ENCODE data around the gene LZTS3. TPM values are rescaled to one million over a fixed set of nuclear protein-coding genes. Genes with fewer than 3 reads are reported as not detected.
"Not testable (repeated sequence)": the region's sequence is repeated elsewhere in the genome, so short reads cannot be mapped to it uniquely, and the experiment has no call there.

The LZTS3 gene
- total RNA-seq, 1 experiment from 2014 or later = 4.5 TPM

DNA sequence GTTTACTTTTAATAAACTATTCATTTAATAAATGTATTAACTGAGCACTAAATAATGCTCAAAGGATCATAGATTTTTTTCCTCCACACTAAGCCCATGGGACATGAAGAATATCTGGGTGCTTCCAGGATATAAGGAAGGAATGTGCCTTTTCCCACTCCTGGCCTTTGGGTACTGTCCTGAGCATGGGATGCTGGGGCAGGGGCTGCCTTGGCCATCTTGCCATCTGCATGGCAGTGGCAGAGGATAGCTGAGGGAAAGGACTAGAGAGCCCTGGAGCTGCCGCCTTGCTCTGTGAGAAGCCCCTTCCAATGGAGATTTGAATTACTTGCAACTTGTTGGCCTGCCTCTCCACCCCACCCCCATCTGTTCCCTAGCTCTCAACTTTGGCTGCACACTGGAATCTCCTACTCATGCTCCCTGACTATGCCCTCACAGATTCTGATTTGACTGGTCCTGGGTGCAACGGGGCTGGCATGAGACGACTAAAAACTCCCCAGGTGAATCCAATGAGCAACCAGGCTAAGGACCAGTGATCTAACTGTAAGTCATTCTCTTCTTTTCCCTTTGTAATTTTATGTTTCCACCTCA lies 15.6 kb upstream of the LZTS3 start:
- Mint-ChIP-seq H3K36me3 (ENCODE audit: insufficient read depth, unreplicated experiment) (peaks cover 30% of the 10 kb centered on the region), H3K27ac (ENCODE audit: unreplicated experiment) (no peak overlapping the region), H3K9me3 (ENCODE audit: unreplicated experiment) (no peaks in the 10 kb centered on the region), H3K4me1 (ENCODE audit: low read depth, unreplicated experiment) (no peaks in the 10 kb centered on the region), H3K4me3 (ENCODE audit: unreplicated experiment) (no peak overlapping the region), H3K27me3 (ENCODE audit: insufficient read depth, unreplicated experiment) (no peaks in the 10 kb centered on the region)
- no peak overlapping the region for H3K4me3 ChIP-seq (ENCODE audit: low read depth, low read length)
- ChIA-PET POLR2A (no interaction called here), CTCF (no interaction called here)
- H3K27me3 ChIP-seq (replicated peaks; ENCODE audit: control insufficient read depth, insufficient read depth, low read length) = no peaks in the 10 kb centered on the region
- TF ChIP-seq, protein P1, sequence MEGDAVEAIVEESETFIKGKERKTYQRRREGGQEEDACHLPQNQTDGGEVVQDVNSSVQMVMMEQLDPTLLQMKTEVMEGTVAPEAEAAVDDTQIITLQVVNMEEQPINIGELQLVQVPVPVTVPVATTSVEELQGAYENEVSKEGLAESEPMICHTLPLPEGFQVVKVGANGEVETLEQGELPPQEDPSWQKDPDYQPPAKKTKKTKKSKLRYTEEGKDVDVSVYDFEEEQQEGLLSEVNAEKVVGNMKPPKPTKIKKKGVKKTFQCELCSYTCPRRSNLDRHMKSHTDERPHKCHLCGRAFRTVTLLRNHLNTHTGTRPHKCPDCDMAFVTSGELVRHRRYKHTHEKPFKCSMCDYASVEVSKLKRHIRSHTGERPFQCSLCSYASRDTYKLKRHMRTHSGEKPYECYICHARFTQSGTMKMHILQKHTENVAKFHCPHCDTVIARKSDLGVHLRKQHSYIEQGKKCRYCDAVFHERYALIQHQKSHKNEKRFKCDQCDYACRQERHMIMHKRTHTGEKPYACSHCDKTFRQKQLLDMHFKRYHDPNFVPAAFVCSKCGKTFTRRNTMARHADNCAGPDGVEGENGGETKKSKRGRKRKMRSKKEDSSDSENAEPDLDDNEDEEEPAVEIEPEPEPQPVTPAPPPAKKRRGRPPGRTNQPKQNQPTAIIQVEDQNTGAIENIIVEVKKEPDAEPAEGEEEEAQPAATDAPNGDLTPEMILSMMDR (IDR thresholded peaks at IDR 0.05; ENCODE audit: insufficient read depth in 1 of 2, low read depth in 1 of 2, low read length in 1 of 2, severe bottlenecking in 1 of 2, unreplicated experiment in 1 of 2) = no peak
- no peaks in the 10 kb centered on the region; the same call in 1 of the 2 replicates for H3K36me3 ChIP-seq (ENCODE audit: control insufficient read depth, insufficient read depth, low read length)
- intact Hi-C loops (cut with micrococcal nuclease; ENCODE audit: unreplicated experiment) = no loop called here
- DNase-seq = no peak
- H3K9me3 ChIP-seq = no peaks in the 10 kb centered on the region
- BruUV-seq (replicated peaks) = TSS peak; percentile 16
- H3K4me1 ChIP-seq = no peaks in the 10 kb centered on the region

DNA sequence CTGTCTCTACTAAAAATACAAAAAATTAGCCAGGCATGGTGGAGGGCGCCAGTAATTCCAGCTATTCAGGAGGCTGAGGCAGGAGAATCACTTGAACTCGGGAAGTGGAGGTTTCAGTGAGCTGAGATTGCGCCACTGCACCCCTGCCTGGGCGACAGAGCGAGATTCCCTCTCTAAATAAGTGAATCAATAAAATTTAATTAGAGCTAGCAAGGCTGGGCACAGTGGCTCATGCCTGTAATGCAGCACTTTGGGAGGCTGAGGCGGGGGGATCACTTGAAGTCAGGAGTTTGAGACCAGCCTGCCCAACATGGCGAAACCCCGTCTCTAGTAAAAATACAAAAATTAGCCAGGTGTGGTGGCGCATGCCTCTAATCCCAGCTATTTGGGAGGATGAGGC lies 14.5 kb upstream of the LZTS3 start:
- H3K9me3 Mint-ChIP-seq (ENCODE audit: unreplicated experiment); H3K4me3 ChIP-seq (ENCODE audit: low read depth, low read length); H3K9me3 ChIP-seq; H3K27ac Mint-ChIP-seq (ENCODE audit: unreplicated experiment); CTCF ChIA-PET; H3K4me3 Mint-ChIP-seq (ENCODE audit: unreplicated experiment); intact Hi-C loops (cut with micrococcal nuclease; ENCODE audit: unreplicated experiment); H3K27me3 ChIP-seq (replicated peaks; ENCODE audit: control insufficient read depth, insufficient read depth, low read length); DNase-seq; H3K4me1 Mint-ChIP-seq (ENCODE audit: low read depth, unreplicated experiment); H3K27me3 Mint-ChIP-seq (ENCODE audit: insufficient read depth, unreplicated experiment); H3K4me1 ChIP-seq; BruUV-seq (replicated peaks); H3K36me3 ChIP-seq (ENCODE audit: control insufficient read depth, insufficient read depth, low read length): not testable (repeated sequence)
- POLR2A ChIA-PET = interaction anchor here (0.6 kb wide), 1 partner anchor 19 kb away, joined by 4 read pairs; no protein-coding TSS in a partner anchor
- peaks cover 27% of the 10 kb centered on the region for H3K36me3 Mint-ChIP-seq (ENCODE audit: insufficient read depth, unreplicated experiment)

DNA sequence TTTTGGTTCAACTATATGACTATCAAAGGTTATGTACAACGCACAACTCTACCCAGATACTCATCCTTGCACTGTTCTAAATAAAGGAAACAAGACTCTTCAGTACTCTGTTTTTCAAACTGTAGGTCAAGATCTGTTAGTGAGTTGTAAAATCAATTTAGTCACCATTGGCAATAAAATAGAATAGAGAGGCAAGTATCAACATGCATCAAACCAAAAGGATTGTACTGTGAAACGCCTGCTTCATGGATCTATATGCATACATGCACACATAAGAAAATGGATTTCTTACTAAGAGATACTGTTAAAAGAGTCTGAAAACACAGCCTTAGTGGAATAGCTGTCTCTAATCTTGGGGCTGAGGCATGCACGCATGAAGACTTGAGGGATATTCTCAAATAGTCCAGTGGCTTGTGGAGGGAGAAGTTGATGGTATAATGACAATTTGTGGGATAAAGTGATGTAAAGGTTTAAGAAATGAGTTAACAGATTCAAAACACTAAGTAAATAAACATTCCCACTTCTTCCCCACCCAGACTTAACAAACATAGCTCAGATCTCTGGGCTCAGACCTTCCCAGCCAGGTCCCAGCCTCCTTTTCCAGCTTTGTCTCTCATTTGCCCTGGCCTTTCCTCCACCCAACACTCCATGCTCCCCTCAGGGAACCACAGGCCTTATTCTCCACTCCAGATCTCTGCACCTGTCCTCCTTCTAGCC lies 10.7 kb upstream of the LZTS3 start:
- POLR2A ChIA-PET = no interaction called here
- Histone ChIP-seq H3K4me3 (ENCODE audit: low read depth, low read length) (no peak overlapping the region), H3K27me3 (replicated peaks; ENCODE audit: control insufficient read depth, insufficient read depth, low read length) (no peaks in the 10 kb centered on the region), H3K9me3 (no peaks in the 10 kb centered on the region), H3K4me1 (no peaks in the 10 kb centered on the region), H3K36me3 (ENCODE audit: control insufficient read depth, insufficient read depth, low read length) (no peaks in the 10 kb centered on the region)
- no peaks in the 10 kb centered on the region for H3K9me3 Mint-ChIP-seq (ENCODE audit: unreplicated experiment)
- no peak overlapping the region for H3K27ac Mint-ChIP-seq (ENCODE audit: unreplicated experiment)
- no peak for DNase-seq
- BruUV-seq (replicated peaks) = TSS peak; percentile 2
- intact Hi-C loops (cut with micrococcal nuclease; ENCODE audit: unreplicated experiment) = no loop called here
- no peak overlapping the region for H3K4me3 Mint-ChIP-seq (ENCODE audit: unreplicated experiment)
- no peaks in the 10 kb centered on the region for H3K4me1 Mint-ChIP-seq (ENCODE audit: low read depth, unreplicated experiment)
- H3K27me3 Mint-ChIP-seq (ENCODE audit: insufficient read depth, unreplicated experiment) = no peaks in the 10 kb centered on the region
- H3K36me3 Mint-ChIP-seq (ENCODE audit: insufficient read depth, unreplicated experiment) = peaks cover 6% of the 10 kb centered on the region
- CTCF ChIA-PET = no interaction called here
- TF ChIP-seq, protein P1 (IDR thresholded peaks at IDR 0.05; ENCODE audit: insufficient read depth in 1 of 2, low read depth in 1 of 2, low read length in 1 of 2, severe bottlenecking in 1 of 2, unreplicated experiment in 1 of 2) = no peak

DNA sequence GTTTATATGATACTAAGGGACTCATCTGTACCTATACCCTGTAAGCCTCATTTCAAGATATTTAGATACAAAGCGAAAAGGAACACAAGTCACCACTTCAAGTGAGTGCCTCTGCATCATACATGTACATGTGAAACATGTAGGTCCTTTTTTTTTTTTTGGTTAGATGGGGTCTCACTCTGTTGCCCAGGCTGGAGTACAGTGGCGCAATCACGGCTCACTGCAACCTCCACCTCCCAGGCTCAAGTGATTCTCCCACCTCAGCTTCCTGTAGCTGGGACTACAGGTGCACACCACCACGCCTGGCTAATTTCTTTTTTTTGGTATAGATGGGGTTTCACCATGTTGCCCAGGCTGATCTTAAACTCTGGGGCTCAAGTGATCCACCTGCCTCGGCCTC lies 9.1 kb upstream of the LZTS3 start:
- H3K36me3 ChIP-seq (ENCODE audit: control insufficient read depth, insufficient read depth, low read length); H3K36me3 Mint-ChIP-seq (ENCODE audit: insufficient read depth, unreplicated experiment); BruUV-seq (replicated peaks); intact Hi-C loops (cut with micrococcal nuclease; ENCODE audit: unreplicated experiment); H3K4me1 Mint-ChIP-seq (ENCODE audit: low read depth, unreplicated experiment); H3K4me3 ChIP-seq (ENCODE audit: low read depth, low read length); H3K9me3 Mint-ChIP-seq (ENCODE audit: unreplicated experiment); H3K27ac Mint-ChIP-seq (ENCODE audit: unreplicated experiment); POLR2A ChIA-PET; H3K4me3 Mint-ChIP-seq (ENCODE audit: unreplicated experiment); H3K27me3 ChIP-seq (replicated peaks; ENCODE audit: control insufficient read depth, insufficient read depth, low read length); H3K27me3 Mint-ChIP-seq (ENCODE audit: insufficient read depth, unreplicated experiment); H3K9me3 ChIP-seq; CTCF ChIA-PET; H3K4me1 ChIP-seq; DNase-seq: not testable (repeated sequence)
